GM18526 (cell line): Measurements from ENCODE around the gene CBX4.

Experiments
- POLR2A ChIP-seq: IDR thresholded peaks from 3 replicates; pipeline ENCODE4 v1.6.1; 2011; ENCODE audit not compliant: insufficient read length; ENCODE audit errors: extremely low read depth

Gene CBX4

DNA sequence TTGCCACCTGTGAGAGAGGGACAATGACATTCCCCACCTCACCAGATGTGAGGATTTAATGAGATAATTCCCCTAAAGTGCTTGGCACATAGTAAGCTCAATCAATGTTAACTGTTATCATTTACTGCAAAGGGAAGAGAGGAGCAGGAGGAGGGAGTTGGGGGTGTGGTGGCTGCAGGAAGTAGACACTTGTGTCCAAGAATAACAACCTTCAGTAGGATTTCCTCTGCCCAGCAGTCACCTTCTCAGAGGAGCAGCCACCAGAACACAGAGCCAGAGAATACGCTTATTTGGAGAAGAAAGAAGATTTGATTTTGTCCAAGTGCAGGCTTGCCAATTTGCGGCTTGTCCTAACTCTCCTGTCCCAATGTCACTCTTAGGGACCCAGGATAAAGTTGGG, 10.2 kb downstream of the CBX4 start:
- no peak for TF ChIP-seq POLR2A

DNA sequence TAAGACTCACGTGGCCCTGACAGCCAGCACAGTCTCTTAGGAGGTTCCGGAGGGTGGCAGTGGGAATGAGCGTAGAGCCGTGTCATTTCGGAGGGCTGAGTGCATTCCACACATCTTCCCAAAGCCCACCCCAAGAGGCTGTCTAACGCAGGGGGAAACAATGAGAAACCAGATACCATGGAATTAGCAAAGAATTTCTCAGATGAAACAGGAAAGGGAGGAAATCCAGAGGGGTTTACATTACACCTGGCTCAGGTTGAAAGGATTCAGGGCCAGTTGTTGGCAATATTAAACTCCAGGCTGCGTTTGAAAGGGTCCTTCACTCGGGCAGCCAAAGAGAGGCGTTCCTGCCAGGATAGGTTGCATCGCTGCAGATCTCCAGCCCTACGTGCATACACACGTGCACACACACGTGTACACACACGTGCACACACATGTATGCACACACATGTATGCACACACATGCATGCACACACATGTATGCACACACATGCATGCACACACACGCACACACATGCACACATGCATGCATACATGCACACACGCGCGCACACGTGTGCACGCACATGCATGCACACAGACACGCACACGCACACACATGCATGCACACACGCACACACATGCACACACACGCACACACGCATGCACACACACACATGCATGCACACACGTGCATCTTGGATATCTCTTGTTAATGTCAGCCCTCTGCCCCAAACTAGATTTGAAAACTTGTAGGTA, 12.2 kb downstream of the CBX4 start:
- no peak for TF ChIP-seq POLR2A

- no peak for TF ChIP-seq POLR2A
Observed at GRCh38 chr17:79826204-79826680, 13.0 kb downstream of the CBX4 start.

GRCh38 chr17:79825580-79825921, 13.7 kb downstream of the CBX4 start:
- no peak for TF ChIP-seq POLR2A

DNA sequence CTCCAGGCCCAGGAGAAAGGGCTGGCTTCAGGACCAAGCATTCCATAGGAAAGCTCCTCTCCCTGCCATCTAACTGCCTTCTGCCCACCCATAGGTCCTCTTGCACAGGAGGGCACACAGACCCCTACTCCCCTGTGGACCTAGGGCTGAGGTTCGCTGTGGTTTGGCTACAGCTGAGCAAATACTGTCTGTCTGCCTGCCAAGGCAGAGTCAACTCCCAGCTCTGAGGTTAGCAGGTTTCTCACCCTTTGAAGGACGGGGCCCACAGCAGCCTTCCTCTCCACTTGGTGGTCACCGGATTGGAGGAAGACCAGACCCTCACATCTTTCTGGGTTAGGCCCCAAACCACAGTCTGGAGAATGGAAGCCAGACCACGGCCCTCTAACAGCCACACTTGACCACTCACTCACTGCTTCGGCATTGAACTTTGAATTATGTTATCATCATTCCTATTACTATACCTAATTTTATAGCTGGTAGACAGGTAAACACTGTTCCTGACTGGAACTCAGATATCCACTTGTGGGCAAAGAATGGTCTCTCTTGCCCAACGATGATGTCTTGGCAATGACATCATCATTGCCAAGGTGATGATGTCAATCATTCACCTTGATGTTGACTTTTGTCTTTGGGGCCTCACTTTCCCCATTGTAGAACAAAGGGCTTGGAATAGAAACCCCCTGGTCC, 14.2 kb downstream of the CBX4 start:
- no peak for TF ChIP-seq POLR2A

DNA sequence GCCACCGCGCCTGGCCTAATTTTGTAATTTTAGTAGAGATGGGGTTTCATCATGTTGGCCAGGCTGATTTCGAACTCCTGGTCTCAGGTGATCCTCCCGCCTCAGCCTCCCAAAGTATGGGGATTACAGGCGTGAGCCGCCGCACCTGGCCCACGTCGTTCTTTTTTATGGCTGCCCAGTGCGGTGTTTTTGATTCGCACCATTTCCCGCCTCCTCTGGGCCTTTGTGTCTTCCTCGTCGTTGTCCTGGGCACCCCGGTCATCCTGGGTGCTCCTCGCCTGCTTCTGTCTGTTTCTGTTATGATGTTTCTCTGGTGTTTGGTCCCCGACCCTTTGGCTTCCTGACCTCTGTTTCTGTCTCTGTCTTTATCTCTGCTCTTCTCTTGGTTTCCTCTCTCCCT, 15.0 kb downstream of the CBX4 start:
- TF ChIP-seq POLR2A, result no peak

DNA sequence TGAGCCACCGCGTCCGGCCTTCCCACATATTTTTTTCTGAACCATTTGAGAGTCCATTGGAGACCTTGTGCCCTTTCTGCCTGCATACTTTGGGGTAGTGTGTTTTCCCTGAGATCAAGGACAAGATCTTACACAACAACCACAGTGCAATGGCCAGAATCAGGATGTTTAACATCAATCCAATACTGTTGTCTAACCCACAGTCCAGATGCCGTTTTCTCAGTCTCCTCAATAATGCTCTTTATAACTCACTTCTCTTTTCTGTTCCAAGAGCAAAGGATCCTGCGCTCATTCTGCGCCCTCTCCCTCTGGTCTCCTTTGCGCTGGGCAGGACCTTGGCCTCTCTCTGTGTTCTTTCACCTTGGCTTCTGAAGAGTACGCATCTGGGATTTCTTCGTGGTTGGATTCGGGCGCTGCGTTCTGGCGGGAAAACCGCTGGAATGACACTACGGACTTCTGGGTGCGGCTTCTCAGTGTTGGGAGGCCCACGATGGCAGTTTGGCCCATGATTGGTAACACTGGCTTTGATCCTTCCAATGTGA, 16.6 kb downstream of the CBX4 start:
- TF ChIP-seq POLR2A, result no peak

DNA sequence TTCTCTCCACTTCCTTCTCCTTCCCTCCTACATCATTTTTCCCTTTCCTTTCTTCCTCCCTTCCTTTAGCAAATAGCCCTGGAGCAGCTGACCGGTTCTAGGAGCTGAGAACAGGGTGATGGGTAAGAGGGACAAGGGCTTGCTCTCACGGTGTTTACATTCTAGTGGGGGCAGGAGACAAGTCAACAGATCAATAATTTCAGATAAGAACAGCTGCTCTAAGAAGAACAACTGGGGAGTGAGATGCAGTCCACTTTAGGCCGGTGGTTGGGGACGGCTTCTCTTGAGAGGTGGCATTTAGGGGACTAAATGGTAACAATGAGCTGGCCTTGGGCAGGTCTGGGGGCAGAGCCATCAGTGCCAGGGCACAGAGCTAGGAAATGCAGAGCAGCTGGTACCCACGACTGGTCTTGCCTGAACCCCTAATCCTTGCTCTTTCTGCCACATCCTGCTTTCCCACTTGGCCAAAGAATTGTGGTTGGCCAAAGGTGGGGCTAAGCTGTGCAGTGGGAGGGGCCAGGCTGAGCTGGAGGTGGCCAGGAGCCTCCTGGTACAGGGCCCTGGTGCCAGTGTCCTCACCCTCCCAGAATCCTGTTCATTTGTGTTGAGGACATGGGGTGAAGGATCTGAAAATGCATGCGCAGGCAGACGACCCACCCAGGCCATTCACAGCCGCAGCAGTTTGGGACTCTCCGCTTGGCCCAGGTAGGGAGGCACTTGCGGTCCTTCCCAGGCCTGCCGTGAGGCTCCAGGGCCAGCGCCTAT, 17.7 kb downstream of the CBX4 start:
- TF ChIP-seq POLR2A, result no peak

DNA sequence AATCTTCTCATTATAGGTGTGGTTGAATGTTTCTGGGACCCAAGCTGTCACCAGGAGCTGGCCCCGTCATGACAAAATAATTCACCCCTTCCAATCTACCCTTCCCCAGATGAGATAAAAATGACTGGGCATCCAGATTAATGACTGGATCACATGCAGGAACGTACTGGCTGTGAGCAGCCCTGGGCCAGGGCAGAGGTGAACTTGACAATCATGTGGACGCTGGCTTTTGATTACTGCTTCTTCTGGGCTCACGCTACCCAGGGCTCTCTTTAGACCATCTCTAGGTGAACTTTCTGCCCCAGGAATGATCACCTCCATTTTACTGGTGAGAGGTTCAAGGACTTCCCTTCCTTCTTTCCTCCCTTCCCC, 18.3 kb downstream of the CBX4 start:
- no peak for TF ChIP-seq POLR2A

GRCh38 chr17:79819534-79820276, 19.5 kb downstream of the CBX4 start:
- no peak for TF ChIP-seq POLR2A

GRCh38 chr17:79819085-79819484, 20.2 kb downstream of the CBX4 start:
- no peak for TF ChIP-seq POLR2A

DNA sequence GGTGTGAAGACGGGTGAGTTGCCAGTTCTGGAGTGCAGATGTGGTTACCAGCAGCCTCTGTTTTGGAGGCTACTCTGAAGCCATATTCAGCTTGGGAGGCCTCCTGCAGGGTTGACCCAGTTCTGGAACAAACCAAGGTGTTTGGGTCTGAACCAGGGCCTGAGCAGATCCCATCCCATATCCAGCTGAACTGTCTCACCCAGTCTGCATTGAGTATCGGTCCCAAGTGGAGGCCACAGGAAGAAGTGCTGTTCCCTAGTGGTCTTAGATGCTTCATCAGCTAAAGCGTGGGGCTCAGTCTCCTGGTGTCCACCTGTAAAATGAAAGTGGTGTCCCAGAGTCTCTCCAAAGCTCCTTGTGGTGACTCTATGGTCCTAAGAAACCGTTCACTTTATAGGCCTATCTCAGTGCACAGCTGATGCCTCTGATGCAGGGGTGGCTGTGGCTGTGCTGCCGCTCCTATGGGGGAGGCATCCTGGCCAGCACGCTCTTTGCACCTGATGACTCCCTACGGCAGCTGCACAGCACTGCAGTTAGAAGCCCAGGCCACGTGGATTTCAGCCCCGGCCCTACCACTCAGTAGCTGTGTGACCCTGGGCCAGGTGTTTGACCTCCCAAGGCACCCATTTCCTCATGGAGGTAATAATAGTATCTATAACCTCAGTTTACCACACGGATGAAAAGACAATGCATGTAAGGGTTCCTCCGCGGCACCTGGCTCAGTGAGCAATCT, 21.0 kb downstream of the CBX4 start:
- TF ChIP-seq POLR2A, result no peak

GRCh38 chr17:79815836-79816461, 23.3 kb downstream of the CBX4 start:
- no peak for TF ChIP-seq POLR2A
